ENCODE data around the gene ZNF653.

DNA sequence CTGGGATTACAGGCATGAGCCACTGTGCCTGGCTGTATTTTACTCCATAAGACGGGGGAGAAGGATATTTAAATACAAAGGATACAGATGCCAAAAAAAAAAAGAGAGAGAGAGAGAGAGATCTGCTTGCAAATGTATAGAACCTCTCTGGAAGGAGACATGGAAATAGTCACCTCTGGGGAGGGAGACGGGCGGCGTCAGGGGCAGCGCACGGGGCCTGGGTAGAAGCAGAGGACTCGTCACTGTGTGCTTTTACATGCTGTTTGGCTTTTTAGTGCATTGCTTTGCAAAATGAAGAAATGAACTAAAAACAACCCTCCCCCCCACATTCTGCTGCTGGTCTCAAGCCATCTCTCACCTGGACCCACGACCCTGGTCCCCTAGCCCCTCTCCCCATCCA lies 4.8 kb upstream of the ZNF653 start:
- TF ChIP-seq, protein P1, sequence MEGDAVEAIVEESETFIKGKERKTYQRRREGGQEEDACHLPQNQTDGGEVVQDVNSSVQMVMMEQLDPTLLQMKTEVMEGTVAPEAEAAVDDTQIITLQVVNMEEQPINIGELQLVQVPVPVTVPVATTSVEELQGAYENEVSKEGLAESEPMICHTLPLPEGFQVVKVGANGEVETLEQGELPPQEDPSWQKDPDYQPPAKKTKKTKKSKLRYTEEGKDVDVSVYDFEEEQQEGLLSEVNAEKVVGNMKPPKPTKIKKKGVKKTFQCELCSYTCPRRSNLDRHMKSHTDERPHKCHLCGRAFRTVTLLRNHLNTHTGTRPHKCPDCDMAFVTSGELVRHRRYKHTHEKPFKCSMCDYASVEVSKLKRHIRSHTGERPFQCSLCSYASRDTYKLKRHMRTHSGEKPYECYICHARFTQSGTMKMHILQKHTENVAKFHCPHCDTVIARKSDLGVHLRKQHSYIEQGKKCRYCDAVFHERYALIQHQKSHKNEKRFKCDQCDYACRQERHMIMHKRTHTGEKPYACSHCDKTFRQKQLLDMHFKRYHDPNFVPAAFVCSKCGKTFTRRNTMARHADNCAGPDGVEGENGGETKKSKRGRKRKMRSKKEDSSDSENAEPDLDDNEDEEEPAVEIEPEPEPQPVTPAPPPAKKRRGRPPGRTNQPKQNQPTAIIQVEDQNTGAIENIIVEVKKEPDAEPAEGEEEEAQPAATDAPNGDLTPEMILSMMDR (IDR thresholded peaks at IDR 0.05), result no peak
- TF ChIP-seq ELF1 (IDR thresholded peaks at IDR 0.05), result no peak
- TF ChIP-seq RAD21 (IDR thresholded peaks at IDR 0.05; ENCODE audit: low read length), result no peak
- no peak for TF ChIP-seq POLR2AphosphoS5 (IDR thresholded peaks at IDR 0.05; ENCODE audit: low read depth, low read length)
- TF ChIP-seq, protein P2, sequence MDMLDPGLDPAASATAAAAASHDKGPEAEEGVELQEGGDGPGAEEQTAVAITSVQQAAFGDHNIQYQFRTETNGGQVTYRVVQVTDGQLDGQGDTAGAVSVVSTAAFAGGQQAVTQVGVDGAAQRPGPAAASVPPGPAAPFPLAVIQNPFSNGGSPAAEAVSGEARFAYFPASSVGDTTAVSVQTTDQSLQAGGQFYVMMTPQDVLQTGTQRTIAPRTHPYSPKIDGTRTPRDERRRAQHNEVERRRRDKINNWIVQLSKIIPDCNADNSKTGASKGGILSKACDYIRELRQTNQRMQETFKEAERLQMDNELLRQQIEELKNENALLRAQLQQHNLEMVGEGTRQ (IDR thresholded peaks at IDR 0.05; ENCODE audit: borderline replicate concordance, low read depth, low read length), result no peak
- TF ChIP-seq EZH2phosphoT487 (IDR thresholded peaks at IDR 0.05; ENCODE audit: borderline replicate concordance, low read depth), result no peak
- TF ChIP-seq GABPA (IDR thresholded peaks at IDR 0.05; ENCODE audit: low read depth), result no peak
- TF ChIP-seq RXRA (IDR thresholded peaks at IDR 0.05; ENCODE audit: borderline replicate concordance, low read depth), result no peak
- TF ChIP-seq, protein P3, sequence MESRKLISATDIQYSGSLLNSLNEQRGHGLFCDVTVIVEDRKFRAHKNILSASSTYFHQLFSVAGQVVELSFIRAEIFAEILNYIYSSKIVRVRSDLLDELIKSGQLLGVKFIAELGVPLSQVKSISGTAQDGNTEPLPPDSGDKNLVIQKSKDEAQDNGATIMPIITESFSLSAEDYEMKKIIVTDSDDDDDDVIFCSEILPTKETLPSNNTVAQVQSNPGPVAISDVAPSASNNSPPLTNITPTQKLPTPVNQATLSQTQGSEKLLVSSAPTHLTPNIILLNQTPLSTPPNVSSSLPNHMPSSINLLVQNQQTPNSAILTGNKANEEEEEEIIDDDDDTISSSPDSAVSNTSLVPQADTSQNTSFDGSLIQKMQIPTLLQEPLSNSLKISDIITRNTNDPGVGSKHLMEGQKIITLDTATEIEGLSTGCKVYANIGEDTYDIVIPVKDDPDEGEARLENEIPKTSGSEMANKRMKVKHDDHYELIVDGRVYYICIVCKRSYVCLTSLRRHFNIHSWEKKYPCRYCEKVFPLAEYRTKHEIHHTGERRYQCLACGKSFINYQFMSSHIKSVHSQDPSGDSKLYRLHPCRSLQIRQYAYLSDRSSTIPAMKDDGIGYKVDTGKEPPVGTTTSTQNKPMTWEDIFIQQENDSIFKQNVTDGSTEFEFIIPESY (IDR thresholded peaks at IDR 0.05; ENCODE audit: borderline replicate concordance, low read depth), result no peak
